GM19351 (cell line): Measurements from ENCODE around the gene MIS18A.

Source experiments
- ATAC-seq: cut with Tn5 transposase; IDR thresholded peaks from one replicate; pipeline ENCODE4 v1.9.1; 2021; ENCODE audit warnings: mild to moderate bottlenecking, moderate library complexity; ENCODE audit not compliant: unreplicated experiment

The MIS18A gene

DNA sequence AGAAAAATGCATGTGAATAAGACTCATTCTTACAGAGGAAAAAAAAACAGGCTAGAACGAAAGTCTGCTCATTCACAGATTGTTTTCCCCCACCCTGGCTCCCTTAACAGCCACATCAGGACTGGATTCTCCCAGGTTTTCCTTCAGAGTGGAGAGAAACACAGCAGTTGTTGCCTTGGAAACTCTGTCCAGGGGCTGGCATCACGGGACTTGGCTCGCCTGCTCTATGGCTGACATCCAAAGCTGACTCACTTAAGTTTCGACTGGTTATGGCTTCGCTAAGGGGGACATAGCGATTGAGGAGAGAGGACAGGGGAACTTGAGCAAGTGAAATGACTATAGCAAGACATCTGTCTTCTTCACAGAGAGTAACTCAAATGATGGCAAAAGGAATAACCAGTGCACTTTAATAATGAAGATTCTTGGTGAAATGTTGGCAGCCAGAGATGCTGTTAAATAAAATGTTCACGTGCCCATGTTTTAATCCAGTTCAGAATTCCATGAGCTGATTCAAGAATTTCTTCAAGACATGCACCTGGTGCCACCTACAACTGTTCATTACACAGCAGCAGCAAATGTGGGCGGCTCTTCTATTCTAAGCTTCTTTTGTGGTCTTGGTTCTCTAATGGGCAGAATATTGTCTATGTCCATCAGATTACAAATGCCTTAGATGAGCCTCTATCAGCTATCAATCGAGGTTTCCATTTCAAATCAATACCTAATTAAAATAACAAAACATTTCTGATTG, 21.8 kb downstream of the MIS18A start:
- ATAC-seq = no peak

DNA sequence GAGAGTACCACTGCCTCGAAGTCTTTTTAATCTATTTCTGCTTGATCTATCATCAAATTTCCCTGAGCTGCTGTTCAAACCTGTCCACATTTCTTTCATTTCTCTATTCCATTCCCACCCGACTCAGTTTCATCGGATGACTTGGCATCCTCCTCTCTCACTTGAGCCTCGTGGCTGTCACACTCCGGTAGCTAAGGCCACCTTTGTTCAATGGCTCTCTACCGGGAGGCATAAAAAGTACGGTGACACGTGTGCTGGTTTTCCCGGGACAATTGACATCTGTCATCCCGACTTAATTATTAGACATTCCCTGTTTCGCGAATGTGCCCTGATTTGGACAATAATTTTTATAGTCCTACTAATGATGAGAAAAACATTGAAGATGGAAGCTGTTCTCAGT, 22.6 kb downstream of the MIS18A start:
- no peak for ATAC-seq

DNA sequence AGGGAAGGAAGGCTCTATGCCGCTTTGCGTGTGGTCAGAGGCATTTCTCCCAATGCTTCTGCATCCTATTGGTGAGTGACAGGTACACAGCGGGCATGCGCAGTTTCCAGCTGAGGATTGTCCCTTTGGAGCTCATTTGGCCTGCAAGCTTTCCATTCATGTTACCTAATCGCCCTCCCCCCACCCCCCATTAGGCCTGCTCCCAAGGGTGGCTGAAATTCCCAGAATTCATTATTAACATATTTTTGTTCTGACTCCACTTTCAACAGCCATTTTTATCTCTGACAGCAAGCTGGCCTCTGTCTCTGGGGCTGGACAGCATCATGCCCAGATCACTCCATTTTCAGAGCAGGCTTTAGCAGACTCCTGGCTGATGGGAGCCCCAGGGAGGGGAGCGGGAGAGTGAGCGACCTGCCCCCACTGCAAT, 25.6 kb downstream of the MIS18A start:
- no peak for ATAC-seq

DNA sequence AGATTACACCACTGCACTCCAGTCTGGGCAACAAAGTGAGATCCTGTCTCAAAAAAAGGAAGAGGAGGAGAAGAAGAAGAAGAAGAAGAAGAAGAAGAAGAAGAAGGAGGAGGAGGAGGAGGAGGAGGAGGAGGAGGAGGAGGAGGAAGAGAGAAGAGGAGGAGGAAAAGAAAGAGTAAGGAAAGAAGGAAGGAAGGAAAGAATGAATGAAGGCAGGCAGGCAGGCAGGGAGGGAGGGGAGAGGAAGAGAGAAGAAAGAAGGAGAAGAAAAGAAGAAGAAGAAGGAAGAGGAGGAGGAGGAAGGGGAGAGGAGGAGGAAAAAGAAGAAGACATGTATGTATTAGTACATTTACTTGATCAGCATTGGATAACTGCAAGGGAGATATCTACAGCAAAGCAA, 26.7 kb downstream of the MIS18A start:
- no peak for ATAC-seq

DNA sequence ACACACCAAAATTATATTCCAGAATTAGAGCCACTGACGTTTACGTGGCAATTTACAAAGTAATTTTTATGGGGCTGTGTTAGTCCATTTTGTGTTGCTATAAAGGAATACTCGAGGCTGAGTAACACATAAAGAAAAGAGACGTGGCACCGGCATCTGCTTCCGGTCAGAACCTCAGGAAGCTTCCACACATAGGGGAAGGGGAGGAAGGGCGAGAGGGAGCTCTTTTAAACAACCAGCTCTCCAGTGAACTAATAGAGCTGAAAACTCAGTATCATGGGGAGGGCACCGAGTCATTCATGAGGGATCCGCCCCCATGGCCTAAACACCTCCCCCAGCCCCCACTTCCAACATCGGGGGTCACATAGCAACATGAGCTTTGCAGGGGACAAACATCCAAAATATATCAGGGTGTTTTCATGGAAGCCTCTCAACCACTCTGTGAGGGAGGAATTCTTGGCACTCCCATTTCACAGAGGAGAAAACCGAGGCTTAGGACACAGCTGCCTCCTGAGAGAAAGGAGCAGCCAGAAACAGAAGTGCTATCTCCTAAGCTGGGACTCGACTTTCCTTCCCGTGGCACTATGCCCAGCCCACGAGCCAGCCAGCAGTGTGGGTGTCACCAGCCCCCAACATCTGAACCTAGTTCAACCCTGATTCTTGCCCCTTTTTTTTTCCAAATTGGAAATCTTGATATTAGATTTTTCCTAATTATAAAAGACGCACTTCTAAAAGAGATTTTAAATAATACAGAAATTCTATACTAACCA, 29.2 kb downstream of the MIS18A start:
- no peak for ATAC-seq

DNA sequence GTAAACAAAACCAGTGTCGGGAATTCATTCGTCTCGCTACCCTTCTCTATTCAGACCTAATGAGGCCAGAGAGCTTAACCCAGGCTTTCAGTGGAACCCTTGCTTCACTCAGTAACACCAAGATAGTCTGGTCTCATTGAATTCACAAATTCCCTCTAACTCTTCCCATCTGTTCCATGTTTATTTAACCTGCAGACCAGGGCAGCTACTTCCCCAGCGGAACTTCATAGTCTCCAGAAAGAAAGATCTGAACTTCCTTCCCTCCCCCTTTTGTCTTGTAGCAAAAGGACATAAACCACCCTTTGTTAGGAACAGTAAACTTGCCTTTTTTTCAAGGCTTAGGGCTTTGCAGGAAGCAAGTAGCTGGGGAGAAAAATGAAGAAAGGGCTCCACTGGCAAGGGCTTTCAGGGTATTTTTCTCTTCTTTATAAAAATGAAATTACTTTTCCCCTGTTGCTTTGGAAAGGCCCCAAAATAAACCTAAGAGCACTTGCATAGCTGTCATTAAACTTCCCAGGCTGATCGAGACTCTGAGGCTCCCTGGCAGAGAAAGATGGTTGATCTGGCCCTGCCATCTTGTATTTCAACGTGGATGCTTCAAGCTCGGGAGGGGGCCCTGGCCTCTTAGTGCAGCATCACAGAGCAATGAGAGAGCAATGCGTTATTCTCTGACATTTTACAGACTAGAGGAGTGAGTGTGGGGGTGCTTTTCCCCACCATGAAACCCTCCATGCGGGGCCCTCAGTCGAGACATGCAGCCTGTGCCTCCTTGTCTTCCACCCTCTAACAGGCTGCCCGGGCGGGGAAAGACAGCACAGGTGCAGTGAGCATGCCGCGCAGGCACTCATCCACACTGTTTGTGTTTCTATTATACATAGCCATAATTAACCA, 30.0 kb downstream of the MIS18A start:
- ATAC-seq = no peak

DNA sequence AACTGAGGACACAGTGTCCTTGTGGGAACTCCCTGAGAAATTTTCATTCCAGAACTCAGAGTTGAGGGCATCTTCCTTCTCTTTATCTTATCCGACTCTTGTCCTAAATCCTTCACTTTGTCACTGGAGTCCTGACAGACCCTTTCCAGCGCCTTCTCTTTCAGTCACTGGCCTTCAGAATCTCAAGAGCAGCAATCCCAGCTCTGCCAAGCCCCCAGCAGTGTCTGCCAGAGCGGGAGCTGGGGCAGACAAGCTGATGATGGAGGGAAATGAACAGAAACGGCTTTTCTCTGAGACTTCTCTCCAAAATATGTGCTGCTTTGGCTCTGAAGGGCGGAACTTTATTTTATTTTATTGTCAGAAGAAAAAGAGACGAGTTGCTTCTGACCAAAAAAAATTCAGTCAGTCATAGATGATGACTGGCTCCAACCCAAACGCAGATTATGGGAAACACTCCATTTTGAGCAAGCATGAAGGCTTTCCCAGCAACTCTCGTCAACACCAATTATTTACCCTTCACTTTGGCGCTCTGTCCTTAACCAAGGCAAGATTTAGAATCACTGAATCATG, 32.2 kb downstream of the MIS18A start:
- ATAC-seq = no peak

DNA sequence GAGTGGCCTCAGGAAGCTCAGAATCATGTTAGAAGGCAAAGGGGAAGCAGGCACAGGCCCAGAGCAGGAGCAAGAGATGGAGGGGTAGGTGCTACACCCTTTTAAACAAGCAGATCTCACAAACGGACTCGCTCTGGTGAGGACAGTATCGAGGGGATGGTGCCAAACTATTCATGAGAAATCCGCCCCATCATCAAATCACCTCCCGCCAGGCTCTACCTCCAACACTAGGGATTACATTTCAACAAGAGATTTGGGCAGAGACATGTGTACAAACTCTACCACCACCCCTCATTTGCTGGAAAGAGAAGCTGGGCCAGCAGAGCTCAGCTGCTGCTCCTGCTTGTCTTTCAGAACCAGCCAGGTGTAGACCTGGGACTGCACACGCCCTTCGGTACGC, 32.9 kb downstream of the MIS18A start:
- no peak for ATAC-seq

DNA sequence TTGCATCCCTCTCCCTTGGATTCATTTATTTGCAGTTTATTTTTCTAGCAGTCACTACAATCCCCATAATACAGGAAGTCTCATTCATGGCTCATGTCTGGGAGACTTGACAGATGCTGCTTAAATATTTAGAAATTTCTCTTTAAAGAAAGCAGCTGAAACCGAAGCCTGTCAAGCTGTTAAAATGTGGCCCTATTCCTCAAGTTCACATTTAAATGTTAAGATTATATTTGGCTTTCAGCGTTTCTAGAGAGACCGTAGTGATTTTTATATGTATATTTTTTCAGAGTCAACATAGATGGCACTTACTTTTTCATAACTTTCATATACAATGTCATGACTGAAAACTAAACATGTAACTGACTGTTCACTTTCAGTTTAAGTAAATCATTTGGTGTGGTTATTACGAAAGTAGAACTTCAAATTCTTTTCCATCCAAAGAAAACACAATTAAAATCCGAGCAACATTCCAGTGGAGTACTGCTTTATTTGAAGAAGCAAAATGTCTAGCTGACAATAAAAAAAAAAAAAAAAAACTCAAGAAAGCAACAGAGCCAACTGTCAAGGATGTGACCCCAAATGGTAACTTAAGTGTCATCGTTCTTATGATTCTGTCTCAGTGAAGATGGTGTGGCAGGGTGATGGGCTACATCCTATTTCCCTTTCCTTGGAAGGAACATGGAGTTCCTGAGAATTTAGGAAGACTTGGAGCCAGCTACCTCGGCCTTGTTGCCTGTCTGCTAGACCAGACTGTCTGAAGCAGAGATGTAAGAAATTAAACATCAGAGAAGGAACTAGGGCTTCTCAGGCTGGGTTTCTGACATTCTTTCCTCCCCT, 37.8 kb downstream of the MIS18A start:
- peak; percentile 65 for ATAC-seq

DNA sequence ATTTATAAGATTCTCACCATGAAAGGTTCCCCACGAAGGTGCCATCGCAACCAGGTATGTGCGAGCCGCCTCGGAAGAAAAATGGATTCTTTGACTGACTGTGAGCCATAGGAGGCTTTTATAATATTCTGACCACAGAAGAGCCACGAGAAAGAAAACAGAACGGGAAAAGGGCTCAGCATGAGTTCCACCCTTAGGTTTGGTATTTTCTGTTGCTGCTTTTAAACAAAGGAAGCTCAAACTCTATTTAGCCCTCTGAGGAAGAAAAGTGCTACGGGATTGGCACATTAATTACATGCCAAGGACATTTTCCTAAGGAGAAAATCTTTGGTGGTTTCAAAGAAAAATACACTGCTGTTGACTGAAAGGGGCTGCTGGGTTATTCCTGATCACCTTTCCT, 39.3 kb downstream of the MIS18A start:
- no peak for ATAC-seq

DNA sequence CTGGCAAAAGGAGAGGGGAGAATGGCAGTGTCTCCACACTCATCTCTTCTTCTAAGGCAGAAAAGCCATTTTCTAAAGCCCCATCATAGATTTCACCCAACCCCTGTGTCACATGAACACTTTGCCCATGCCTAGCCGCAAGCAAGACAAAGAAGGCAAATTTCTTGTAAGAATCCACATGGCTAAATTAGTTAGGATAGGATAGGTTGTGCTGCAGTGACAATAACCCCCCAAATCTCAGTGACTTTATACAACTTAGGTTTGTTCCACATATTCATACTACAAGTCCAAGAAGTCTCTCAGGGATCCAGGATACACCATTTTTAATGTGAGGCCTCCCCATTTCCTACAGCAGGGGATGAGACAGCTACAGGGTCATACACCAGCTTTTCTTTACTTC, 40.8 kb downstream of the MIS18A start:
- no peak for ATAC-seq

DNA sequence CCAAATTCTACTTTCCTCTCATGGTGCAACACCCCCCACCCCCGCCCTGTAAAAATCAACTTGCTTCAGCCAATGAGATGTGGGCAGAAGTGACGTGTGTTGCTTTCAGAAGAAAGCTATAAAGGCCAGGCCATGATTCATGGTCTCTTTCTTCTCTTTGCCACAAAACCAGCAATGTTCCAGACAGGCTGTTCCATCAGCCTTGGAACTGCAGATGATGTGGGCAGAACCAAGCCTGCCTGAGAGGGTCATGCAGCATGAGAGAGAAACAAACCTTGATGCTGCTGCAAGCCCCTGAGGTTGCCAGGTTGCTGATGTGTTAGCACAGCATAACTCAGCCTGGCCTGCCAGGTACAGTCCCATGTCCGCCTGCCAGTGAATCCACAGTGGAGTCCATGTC, 41.8 kb downstream of the MIS18A start:
- no peak for ATAC-seq

DNA sequence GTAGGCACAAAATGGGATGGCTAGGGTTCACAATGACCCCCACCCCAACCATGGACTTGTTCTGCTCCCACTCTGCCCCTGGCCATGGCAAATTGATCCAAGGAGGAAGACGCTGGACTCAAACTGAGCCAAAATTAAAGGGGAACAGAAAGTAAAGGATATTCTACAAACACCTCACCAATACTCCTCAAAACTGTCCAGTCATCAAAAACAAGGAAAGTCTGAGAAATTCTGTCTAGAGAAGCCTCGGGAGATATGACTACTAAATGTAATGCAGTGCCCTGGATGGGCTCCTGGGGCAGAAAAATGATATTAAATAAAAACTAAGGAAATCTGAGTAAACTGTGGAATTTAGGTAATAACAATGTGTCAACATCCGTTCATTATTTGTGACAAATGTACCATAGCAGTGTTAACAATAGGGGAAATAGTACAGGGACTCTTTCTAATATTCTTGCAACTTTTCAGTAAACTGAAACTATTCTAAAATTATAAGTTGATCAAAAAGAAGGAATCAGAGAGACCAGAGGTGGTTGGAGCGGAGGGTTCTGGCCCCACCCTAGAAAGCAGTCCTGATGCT, 45.0 kb downstream of the MIS18A start:
- no peak for ATAC-seq

DNA sequence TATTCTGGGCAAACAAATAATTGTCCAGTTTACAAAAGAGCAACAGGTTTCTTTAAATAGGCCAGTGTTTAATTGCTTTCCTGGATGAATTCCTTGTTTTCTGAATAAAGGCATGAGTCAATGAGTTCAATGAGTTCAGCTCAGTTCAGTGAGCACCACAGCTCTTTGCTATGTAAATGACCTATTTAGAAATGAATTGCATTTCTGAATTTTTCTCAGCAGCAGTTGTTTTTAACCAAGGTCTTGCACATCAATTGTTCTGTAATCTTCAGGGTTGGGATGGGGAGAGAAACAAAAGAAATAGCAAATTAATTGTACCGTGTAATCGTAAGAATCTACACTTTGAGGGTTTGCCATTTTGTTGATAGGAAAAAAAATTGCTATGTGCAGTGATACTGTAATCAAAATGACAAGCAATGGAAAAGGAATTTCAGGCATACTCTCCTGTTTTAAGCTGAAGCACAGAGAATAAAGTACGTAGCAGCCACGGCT, 45.7 kb downstream of the MIS18A start:
- ATAC-seq = no peak

DNA sequence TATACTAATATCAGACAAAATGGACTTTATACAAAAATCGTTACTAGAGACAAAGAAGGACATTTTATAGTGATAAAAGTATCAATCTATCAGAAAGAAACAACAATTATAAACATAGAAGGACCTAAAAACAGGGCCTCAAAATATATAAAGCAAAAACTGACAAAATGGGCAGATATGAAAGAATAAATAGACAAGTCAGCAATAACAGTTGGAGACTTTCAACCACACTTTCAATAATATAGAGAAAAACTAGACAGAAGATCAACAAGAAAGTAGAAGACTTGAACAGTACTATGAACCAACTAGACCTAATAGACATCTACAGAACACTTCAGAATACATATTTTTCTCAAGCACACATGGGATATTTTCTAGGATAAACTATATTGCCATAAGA, 52.4 kb downstream of the MIS18A start:
- no peak for ATAC-seq
